DLD1 (cell line): ENCODE measurements around the gene KLB.

Experiments
- in situ Hi-C: cut with HindIII; loops from 2 replicates; pipeline ENCODE4 v1.10.0; 2017; ENCODE audit warnings: low sequenced_read_pairs

Gene KLB

GRCh38 chr4:39458505-39459300 lies 52.0 kb downstream of the KLB start, which contains the start of the genes LIAS and RPL9:
TSS of gene LIAS (plus strand) at chr4:39459056. CDS start at chr4:39459118, 62 bp downstream.
TSS of gene RPL9 (minus strand) at chr4:39458922. CDS start at chr4:39458439, 483 bp downstream.
- in situ Hi-C loops = no loop called here

- in situ Hi-C loops = no loop called here
Observed at GRCh38 chr4:39464886-39465501, 58.3 kb downstream of the KLB start.

- in situ Hi-C loops = no loop called here
Observed at GRCh38 chr4:39466747-39467146, 60.0 kb downstream of the KLB start.

GRCh38 chr4:39467464-39467863 lies 60.7 kb downstream of the KLB start:
- in situ Hi-C loops = no loop called here

- in situ Hi-C loops = no loop called here
Observed at GRCh38 chr4:39469429-39470077, 62.8 kb downstream of the KLB start.

- in situ Hi-C loops = no loop called here
Observed at GRCh38 chr4:39470402-39470801, 63.7 kb downstream of the KLB start.

- in situ Hi-C loops = no loop called here
Observed at GRCh38 chr4:39472396-39472795, 65.7 kb downstream of the KLB start.

- in situ Hi-C loops = no loop called here
Observed at GRCh38 chr4:39476187-39476895, 69.6 kb downstream of the KLB start.

GRCh38 chr4:39480251-39480650 lies 73.5 kb downstream of the KLB start:
- in situ Hi-C loops = no loop called here

- in situ Hi-C loops = no loop called here
Observed at GRCh38 chr4:39480902-39481695, 74.4 kb downstream of the KLB start.

- in situ Hi-C loops = no loop called here
Observed at GRCh38 chr4:39484582-39485272, 78.0 kb downstream of the KLB start.

GRCh38 chr4:39486221-39486804 lies 79.6 kb downstream of the KLB start:
- in situ Hi-C loops = no loop called here

GRCh38 chr4:39490322-39490721 lies 83.6 kb downstream of the KLB start:
- in situ Hi-C loops = no loop called here

- in situ Hi-C loops = no loop called here
Observed at GRCh38 chr4:39494354-39494753, 87.6 kb downstream of the KLB start.

- in situ Hi-C loops = no loop called here
Observed at GRCh38 chr4:39495446-39496213, 88.9 kb downstream of the KLB start.

- in situ Hi-C loops = no loop called here
Observed at GRCh38 chr4:39497909-39498726, 91.4 kb downstream of the KLB start.

GRCh38 chr4:39498727-39499020 lies 91.9 kb downstream of the KLB start:
- in situ Hi-C loops = no loop called here
